Muscle layer of colon (tissue), 2 donors: ENCODE results near the gene FRMD4A.
"Not testable (repeated sequence)": the region's sequence is repeated elsewhere in the genome, so short reads cannot be mapped to it uniquely, and the experiment has no call there.

Source experiments
- H3K27ac ChIP-seq: one replicate; pipeline ENCODE4 v1.7.0; 2013; ENCODE audit warnings: low read depth, mild to moderate bottlenecking, low read length, moderate library complexity
- H3K27me3 ChIP-seq, 2 donors: one replicate each; pipeline ENCODE4 v1.7.0; 2013; ENCODE audit warnings: low read length in 2 of 2, mild to moderate bottlenecking in 2 of 2; ENCODE audit not compliant: insufficient read depth in 2 of 2, control insufficient read depth in 1 of 2
- H3K36me3 ChIP-seq: one replicate; pipeline ENCODE4 v1.7.0; 2013; ENCODE audit warnings: mild to moderate bottlenecking, low read length; ENCODE audit not compliant: insufficient read depth
- H3K4me1 ChIP-seq: one replicate; pipeline ENCODE4 v1.7.0; 2013; ENCODE audit warnings: mild to moderate bottlenecking, low read length; ENCODE audit not compliant: insufficient read depth
- H3K4me3 ChIP-seq, 2 donors: one replicate each; pipeline ENCODE4 v1.7.0; 2013; ENCODE audit warnings: low read length in 2 of 2, low read depth in 1 of 2, mild to moderate bottlenecking in 1 of 2, moderate library complexity in 1 of 2
- H3K9ac ChIP-seq: one replicate; pipeline ENCODE4 v1.7.0; 2013; ENCODE audit warnings: low read length
- H3K9me3 ChIP-seq: one replicate; pipeline ENCODE4 v1.7.0; 2013; ENCODE audit warnings: mild to moderate bottlenecking, low read length
- donor health status: abdominal sarcoma.
- donor health status: Adenocarcinoma of cecum.

FRMD4A gene

DNA sequence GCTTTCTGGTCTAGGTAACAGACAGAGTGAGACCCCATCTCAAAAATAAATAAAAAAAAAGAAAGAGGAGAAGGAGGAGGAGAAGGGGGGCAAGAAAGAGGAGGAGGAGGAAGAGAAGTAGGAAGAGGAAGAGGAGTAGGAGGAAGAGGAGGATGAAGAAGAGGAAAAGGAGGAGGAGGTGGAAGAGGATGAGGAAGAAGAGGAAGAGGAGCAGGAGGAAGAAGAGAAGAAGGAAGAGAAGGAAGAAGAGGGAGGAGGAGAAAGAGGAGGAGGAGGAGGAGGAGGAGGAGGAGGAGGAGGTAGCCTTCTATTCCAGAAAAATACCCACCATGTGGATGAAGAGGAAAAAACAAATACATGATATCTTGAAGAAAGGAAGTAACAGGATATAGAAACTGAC is 172.1 kb downstream of the FRMD4A start:
- Histone ChIP-seq H3K9me3 (no peaks in the 10 kb centered on the region), H3K27me3 (no peaks in the 10 kb centered on the region), H3K27ac (no peak overlapping the region)

GRCh38 chr10:14156104-14156503 is 174.6 kb downstream of the FRMD4A start:
- no peaks in the 10 kb centered on the region for H3K4me1 ChIP-seq
- no peak overlapping the region for H3K4me3 ChIP-seq
- H3K36me3 ChIP-seq: no peaks in the 10 kb centered on the region
- H3K9me3 ChIP-seq: no peaks in the 10 kb centered on the region
- H3K9ac ChIP-seq: no peak overlapping the region
- H3K27ac ChIP-seq: no peak overlapping the region
- no peaks in the 10 kb centered on the region for H3K27me3 ChIP-seq

More for the DNA sequence above, 172.1 kb downstream of the FRMD4A start:
- no peak overlapping the region for H3K4me3 ChIP-seq
- no peaks in the 10 kb centered on the region for H3K4me1 ChIP-seq
- H3K9ac ChIP-seq: no peak overlapping the region
- H3K36me3 ChIP-seq: no peaks in the 10 kb centered on the region

DNA sequence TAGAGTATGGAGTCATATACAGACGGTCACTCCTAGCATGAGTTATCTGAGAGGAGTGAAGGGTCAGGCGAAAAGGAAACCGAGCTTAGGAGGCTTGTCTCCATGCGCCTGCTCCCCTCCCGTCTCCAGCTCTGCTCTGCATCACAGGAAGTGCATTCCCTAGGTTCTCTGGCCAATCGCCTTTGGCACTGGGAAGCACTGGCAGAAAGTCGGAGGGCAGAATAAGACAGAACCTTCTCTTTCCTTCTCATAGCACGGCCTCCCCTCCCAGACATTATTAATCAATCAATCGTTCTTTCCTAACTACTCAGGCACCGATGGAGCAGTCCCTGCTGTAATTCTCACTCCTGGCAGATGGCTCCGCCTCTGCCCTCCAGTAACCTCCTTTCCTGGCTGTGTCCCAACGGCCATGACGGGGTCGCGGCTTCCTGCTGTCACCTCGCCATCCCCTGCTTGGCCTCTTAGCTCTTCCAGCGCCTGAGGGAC is 177.1 kb downstream of the FRMD4A start:
- Histone ChIP-seq H3K9ac (no peak overlapping the region), H3K36me3 (no peaks in the 10 kb centered on the region), H3K4me1 (no peaks in the 10 kb centered on the region), H3K27me3 (no peaks in the 10 kb centered on the region), H3K4me3 (no peak overlapping the region), H3K9me3 (no peaks in the 10 kb centered on the region), H3K27ac (no peak overlapping the region)

DNA sequence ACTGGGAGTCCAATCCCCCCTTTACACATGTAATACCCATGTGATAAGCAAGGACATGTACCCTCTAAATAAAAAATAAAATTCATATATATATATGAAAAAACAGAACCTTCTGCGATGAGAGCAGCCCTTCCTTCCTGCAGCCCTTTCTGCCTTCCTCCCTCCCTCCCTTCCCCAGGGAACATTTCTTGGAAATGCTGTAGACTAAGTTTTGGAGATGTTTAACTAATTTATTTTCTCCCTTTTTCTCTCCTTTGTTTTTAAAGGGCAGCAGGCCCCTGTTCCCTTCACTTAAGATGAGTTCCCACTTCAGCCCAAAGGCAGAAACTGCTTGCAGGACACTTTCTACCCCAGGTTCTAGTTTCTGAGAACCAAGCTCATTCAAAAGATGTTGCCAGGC is 179.2 kb downstream of the FRMD4A start:
- H3K27me3 ChIP-seq: no peaks in the 10 kb centered on the region
- no peak overlapping the region for H3K27ac ChIP-seq
- no peak overlapping the region for H3K9ac ChIP-seq
- no peaks in the 10 kb centered on the region for H3K4me1 ChIP-seq
- no peaks in the 10 kb centered on the region for H3K36me3 ChIP-seq
- no peak overlapping the region for H3K4me3 ChIP-seq
- H3K9me3 ChIP-seq: no peaks in the 10 kb centered on the region

DNA sequence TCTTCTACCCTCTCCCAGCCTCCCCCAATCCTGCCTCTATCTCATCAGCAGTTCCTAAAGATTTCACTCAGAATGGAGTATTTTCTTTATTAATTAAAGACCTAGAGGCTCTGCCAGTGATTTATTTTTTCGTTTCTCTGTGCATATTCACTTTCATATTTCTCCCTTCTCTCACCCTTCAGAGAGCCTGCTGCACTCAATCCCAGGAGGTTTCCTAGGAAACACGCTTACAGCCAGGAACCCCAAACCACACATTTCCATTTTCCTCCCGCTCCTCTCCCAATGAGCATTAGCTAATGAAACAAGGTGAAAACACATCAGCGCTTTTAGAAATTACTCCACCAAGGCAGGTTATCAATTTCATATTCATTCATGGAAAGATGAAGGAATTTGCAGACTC is 180.2 kb downstream of the FRMD4A start:
- H3K9me3 ChIP-seq: no peaks in the 10 kb centered on the region
- H3K4me1 ChIP-seq: no peaks in the 10 kb centered on the region
- H3K9ac ChIP-seq: no peak overlapping the region
- no peaks in the 10 kb centered on the region for H3K36me3 ChIP-seq
- no peaks in the 10 kb centered on the region for H3K27me3 ChIP-seq
- H3K4me3 ChIP-seq: no peak overlapping the region
- H3K27ac ChIP-seq: no peak overlapping the region

DNA sequence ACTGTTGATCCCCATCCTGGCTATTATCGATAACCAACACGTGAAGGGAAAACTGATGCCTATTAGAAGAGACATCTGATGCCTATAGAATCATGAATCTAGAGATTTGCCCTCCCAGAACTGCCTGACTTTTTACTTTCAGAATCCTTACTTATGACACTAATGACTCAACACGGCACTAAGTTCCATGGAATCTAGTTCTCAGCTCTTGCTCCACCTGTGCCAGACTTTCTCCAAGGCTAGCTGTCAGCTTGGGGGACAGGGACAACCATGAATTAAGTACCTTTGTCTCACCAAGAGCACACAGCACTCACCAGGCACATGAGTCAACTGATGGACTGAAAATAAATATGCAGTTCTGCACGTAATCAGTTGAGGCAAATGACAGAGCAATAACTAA is 184.2 kb downstream of the FRMD4A start:
- H3K27me3 ChIP-seq: no peaks in the 10 kb centered on the region
- H3K27ac ChIP-seq: no peak overlapping the region
- H3K4me1 ChIP-seq: no peaks in the 10 kb centered on the region
- H3K4me3 ChIP-seq: no peak overlapping the region
- no peaks in the 10 kb centered on the region for H3K9me3 ChIP-seq
- H3K36me3 ChIP-seq: no peaks in the 10 kb centered on the region
- no peak overlapping the region for H3K9ac ChIP-seq

- Histone ChIP-seq H3K9me3 (no peaks in the 10 kb centered on the region), H3K27ac (no peak overlapping the region), H3K4me3 (no peak overlapping the region), H3K9ac (no peak overlapping the region), H3K27me3 (no peaks in the 10 kb centered on the region), H3K36me3 (no peaks in the 10 kb centered on the region), H3K4me1 (no peaks in the 10 kb centered on the region)
These were observed 184.7 kb downstream of the FRMD4A start for GRCh38 chr10:14146025-14146424.

DNA sequence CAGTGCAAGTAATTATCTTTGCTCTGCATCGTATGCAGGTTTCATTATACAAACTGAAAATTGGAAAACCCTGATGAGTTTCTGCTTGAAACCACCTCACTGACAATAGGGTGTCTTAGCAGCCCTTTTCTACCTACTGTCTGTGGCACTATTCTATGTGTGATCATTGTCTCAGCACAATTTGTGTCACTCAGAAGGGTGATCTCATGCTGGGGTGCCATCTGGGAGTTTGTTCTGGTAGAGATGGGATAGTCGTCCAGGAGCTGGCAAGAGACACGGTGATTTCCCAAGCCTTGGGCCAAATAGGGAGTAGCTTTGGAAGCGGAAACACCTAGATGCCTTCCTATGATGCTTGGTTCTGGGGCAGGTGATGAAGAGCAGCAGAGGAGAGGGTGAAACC is 186.3 kb downstream of the FRMD4A start:
- Histone ChIP-seq H3K4me1 (no peaks in the 10 kb centered on the region), H3K27ac (no peak overlapping the region), H3K27me3 (no peaks in the 10 kb centered on the region), H3K9me3 (no peaks in the 10 kb centered on the region), H3K4me3 (no peak overlapping the region), H3K36me3 (no peaks in the 10 kb centered on the region), H3K9ac (no peak overlapping the region)

GRCh38 chr10:14142606-14143250 is 188.0 kb downstream of the FRMD4A start:
- Histone ChIP-seq H3K27me3 (no peaks in the 10 kb centered on the region), H3K9me3 (no peaks in the 10 kb centered on the region), H3K9ac (no peak overlapping the region), H3K4me3 (no peak overlapping the region), H3K36me3 (no peaks in the 10 kb centered on the region), H3K27ac (no peak overlapping the region), H3K4me1 (no peaks in the 10 kb centered on the region)

DNA sequence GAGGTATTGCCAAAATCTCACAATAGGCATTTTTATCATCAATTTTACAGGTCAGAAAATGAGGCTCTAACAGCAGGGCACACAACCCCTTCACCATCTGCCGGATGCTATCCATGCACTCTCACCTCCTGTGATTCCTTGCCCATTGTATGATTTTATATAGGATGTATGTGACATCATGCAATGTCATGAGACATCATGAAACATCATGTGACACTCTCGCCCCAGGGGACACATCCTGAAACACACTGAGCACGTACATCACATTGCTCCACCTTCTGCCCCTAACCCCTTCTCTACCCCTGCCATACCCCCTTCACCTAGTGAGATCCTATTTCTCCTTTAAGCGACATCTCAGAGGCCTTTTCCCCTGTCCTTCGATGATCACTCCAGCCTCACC is 189.4 kb downstream of the FRMD4A start:
- Histone ChIP-seq H3K9ac (no peak overlapping the region), H3K4me3 (no peak overlapping the region), H3K36me3 (no peaks in the 10 kb centered on the region), H3K4me1 (no peaks in the 10 kb centered on the region), H3K27ac (no peak overlapping the region), H3K27me3 (no peaks in the 10 kb centered on the region), H3K9me3 (no peaks in the 10 kb centered on the region)

DNA sequence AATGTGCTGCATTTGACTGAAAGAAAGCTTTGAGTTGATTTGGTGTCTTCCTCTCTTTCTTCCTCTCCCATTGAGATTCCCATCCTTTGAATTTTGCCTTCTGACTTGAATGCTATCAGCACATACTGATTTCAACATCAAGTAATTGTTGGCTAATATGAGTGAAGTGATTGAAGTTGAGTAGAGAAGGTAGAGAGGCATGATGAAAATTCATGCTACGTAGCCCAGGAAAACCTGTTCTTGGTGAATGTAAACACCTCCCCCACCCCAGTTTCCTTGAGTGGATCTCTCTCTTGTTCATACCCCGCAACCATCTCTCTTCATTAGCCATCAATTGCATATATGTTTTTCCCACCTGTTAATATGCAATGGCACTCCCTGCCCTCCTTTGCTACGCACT is 193.3 kb downstream of the FRMD4A start:
- Histone ChIP-seq H3K36me3 (no peaks in the 10 kb centered on the region), H3K9ac (no peak overlapping the region), H3K4me1 (no peaks in the 10 kb centered on the region), H3K4me3 (no peak overlapping the region), H3K27ac (no peak overlapping the region), H3K27me3 (no peaks in the 10 kb centered on the region), H3K9me3 (no peaks in the 10 kb centered on the region)

DNA sequence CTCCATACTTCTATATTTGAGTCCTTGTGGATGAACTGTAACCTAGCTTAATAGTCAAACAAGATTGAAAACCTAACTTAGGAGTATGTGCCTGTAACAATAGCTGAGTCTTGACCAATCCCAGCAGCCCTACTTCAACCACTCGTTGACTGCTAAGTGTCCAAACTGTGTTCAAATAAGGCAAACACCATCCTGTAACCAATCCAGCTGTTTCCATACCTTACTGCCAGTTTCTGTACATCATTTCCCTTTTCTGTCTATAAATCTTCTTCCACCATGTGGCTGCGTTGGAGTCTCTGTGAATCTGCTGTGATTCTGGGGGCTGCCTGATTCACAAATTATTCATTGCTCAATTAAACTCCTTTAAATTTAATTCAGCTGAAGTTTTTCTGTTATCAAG is 195.5 kb downstream of the FRMD4A start:
- H3K9me3 ChIP-seq, H3K4me3 ChIP-seq, H3K27me3 ChIP-seq, H3K9ac ChIP-seq, H3K27ac ChIP-seq, H3K36me3 ChIP-seq, H3K4me1 ChIP-seq: not testable (repeated sequence)
